Gastroesophageal sphincter (tissue), 4 donors: Measurements from ENCODE around the gene FHDC1. TPM values are rescaled to one million over a fixed set of nuclear protein-coding genes. Genes with fewer than 3 reads are reported as not detected.

Experiments used
- ATAC-seq: fragments of 150-250 bp; one replicate; pipeline ENCODE4 v1.9.1; 2016; ENCODE audit warnings: mild to moderate bottlenecking, moderate library complexity
- H3K27ac ChIP-seq, 4 donors: fragments of 200-600 bp; sonication (generic) in 3 of 4; 1 replicate in 3 of 4; 2 replicates in 1 of 4; pipeline ENCODE4 v1.5.1; 2016 to 2019
- H3K27me3 ChIP-seq: fragments of 200-600 bp; sonication (generic); one replicate; pipeline ENCODE4 v1.5.1; 2019
- H3K36me3 ChIP-seq, 2 donors: fragments of 200-600 bp; sonication (generic); one replicate each; pipeline ENCODE4 v1.5.1; 2019; ENCODE audit warnings: control low read depth in 1 of 2
- H3K4me1 ChIP-seq, 3 donors: fragments of 200-600 bp; sonication (generic); 1 replicate in 2 of 3; 2 replicates in 1 of 3; pipeline ENCODE4 v1.5.1; 2016 to 2019; ENCODE audit warnings: control low read depth in 2 of 3
- H3K4me3 ChIP-seq, 2 donors: fragments of 200-600 bp; sonication (generic); one replicate each; pipeline ENCODE4 v1.5.1; 2019; ENCODE audit warnings: mild to moderate bottlenecking in 1 of 2, moderate library complexity in 1 of 2
- H3K9me3 ChIP-seq, 3 donors: fragments of 200-600 bp; sonication (generic); one replicate each; pipeline ENCODE4 v1.5.1; 2017 to 2019; ENCODE audit warnings: control low read depth in 2 of 3
- CTCF ChIP-seq, 4 experiments: fragments of 200-600 bp in 2 of 4; fragments of 450-650 bp in 2 of 4; sonication (generic) in 1 of 4; IDR thresholded peaks; one replicate each; pipeline ENCODE4 v1.5.1; 2017 to 2019; ENCODE audit warnings: antibody characterized with exemption in 4 of 4, mild to moderate bottlenecking in 2 of 4, moderate library complexity in 2 of 4
- EP300 ChIP-seq: sonication (generic); formaldehyde crosslinking; IDR thresholded peaks from one replicate; pipeline ENCODE4 v1.6.1; 2017; ENCODE audit warnings: antibody characterized with exemption, mild to moderate bottlenecking
- POLR2A ChIP-seq, 2 donors: fragments of 450-650 bp; IDR thresholded peaks; one replicate each; pipeline ENCODE4 v1.6.1; 2017; ENCODE audit warnings: antibody characterized with exemption in 2 of 2, mild to moderate bottlenecking in 2 of 2, moderate library complexity in 1 of 2
- POLR2AphosphoS5 ChIP-seq: sonication (generic); formaldehyde crosslinking; IDR thresholded peaks from one replicate; pipeline ENCODE4 v1.6.1; 2017; ENCODE audit warnings: antibody characterized with exemption
- WGBS, 2 donors: methylation state at CpG; one replicate each; pipeline ENCODE4 v1.1.5; 2018; ENCODE audit warnings: low coverage in 1 of 2; 5-methylcytosine and 5-hydroxymethylcytosine counted together
- total RNA-seq, 4 donors: library from RNA; depleted of rRNA; stranded (reverse); fragments of >200 nt; gene quantifications; one replicate each; pipeline ENCODE4 v1.1.0, GENCODE V29; 2016

FHDC1 gene
- total RNA-seq, 4 donors from 2014 or later: 0.62 to 1.8 (median 1.3) TPM

DNA sequence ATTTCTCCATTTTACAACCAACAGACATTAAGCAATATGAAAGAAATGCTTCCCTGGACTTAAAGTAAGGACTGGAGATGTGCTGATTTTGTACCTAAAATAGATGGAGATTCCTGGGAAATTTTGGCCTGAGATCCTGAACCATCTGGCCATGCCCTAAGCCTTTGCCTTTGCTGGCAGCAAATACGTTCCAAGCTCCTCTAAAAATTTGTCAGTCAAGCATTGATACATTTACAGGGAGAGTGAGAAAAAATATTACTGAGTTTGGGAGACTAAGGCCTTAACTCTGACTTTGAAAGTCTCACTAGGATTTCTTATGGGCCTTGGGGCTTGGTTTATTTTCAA is 63.9 kb downstream of the FHDC1 start:
- no peak for ATAC-seq
- TF ChIP-seq POLR2A (IDR thresholded peaks at IDR 0.05): no peak
- TF ChIP-seq EP300: no peak
- no peak for TF ChIP-seq CTCF (IDR thresholded peaks at IDR 0.05)
- TF ChIP-seq POLR2AphosphoS5: no peak
- no peaks in the 10 kb centered on the region for H3K36me3 ChIP-seq
- H3K4me1 ChIP-seq: no peaks in the 10 kb centered on the region
- no peaks in the 10 kb centered on the region for H3K27me3 ChIP-seq
- no peak overlapping the region for H3K27ac ChIP-seq
- H3K4me3 ChIP-seq: no peak overlapping the region
- WGBS, 2 donors: 50 to 67% methylated on average over 1 of the region's 1 CpG
- no peaks in the 10 kb centered on the region for H3K9me3 ChIP-seq

DNA sequence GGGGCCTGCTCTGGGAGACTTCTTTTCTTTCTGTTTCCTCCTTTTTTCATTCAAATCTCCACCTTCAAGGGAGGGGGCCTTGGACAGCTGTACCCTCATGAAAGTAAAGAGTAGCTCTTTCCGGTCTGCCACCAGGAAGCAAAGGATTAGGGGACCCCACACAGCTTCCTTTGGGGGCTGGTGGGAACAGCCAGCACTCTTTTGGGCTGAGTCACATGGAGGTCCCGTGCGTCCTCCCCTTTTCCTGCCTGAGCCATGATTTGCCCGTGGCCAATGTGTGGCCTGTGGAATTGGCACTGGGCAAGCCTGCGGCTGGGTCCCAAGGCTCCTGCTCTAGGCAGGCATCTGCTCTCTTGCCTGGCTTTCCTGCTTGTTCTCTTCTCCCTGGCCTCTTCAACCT is 65.5 kb downstream of the FHDC1 start:
- WGBS, 2 donors: 80 to 83% methylated on average over 1 to 4 of the region's 5 CpGs
- H3K9me3 ChIP-seq: no peaks in the 10 kb centered on the region
- no peak for ATAC-seq
- H3K4me3 ChIP-seq: no peak overlapping the region
- no peaks in the 10 kb centered on the region for H3K4me1 ChIP-seq
- H3K27me3 ChIP-seq: no peaks in the 10 kb centered on the region
- no peaks in the 10 kb centered on the region for H3K36me3 ChIP-seq
- H3K27ac ChIP-seq: no peak overlapping the region
- no peak for TF ChIP-seq POLR2A (IDR thresholded peaks at IDR 0.05)
- TF ChIP-seq EP300: no peak
- TF ChIP-seq CTCF (IDR thresholded peaks at IDR 0.05): no peak
- no peak for TF ChIP-seq POLR2AphosphoS5

- WGBS, 2 donors: 0 to 40% methylated on average over 1 to 2 of the region's 2 CpGs
- Histone ChIP-seq H3K4me1 (no peaks in the 10 kb centered on the region), H3K27ac (no peak overlapping the region), H3K27me3 (no peaks in the 10 kb centered on the region), H3K4me3 (no peak overlapping the region), H3K36me3 (no peaks in the 10 kb centered on the region), H3K9me3 (no peaks in the 10 kb centered on the region)
- ATAC-seq: no peak
- no peak for TF ChIP-seq EP300
- no peak for TF ChIP-seq POLR2A (IDR thresholded peaks at IDR 0.05)
- TF ChIP-seq POLR2AphosphoS5: no peak
- no peak for TF ChIP-seq CTCF (IDR thresholded peaks at IDR 0.05)
Measured at GRCh38 chr4:153002110-153002509, 66.0 kb downstream of the FHDC1 start.

GRCh38 chr4:153004081-153004850 is 68.1 kb downstream of the FHDC1 start:
- Histone ChIP-seq H3K4me1 (no peaks in the 10 kb centered on the region), H3K27me3 (no peaks in the 10 kb centered on the region), H3K4me3 (no peak overlapping the region), H3K9me3 (no peaks in the 10 kb centered on the region), H3K36me3 (no peaks in the 10 kb centered on the region), H3K27ac (no peak overlapping the region)
- no peak for TF ChIP-seq POLR2A (IDR thresholded peaks at IDR 0.05)
- TF ChIP-seq CTCF (IDR thresholded peaks at IDR 0.05): no peak
- no peak for TF ChIP-seq POLR2AphosphoS5
- no peak for TF ChIP-seq EP300
- WGBS, 2 donors: 86% methylated on average over 1 to 2 of the region's 6 CpGs
- no peak for ATAC-seq

GRCh38 chr4:153005899-153006381 is 69.8 kb downstream of the FHDC1 start:
- no peaks in the 10 kb centered on the region for H3K36me3 ChIP-seq
- peaks cover 0 to 2% (median 0%) of the 10 kb centered on the region in 3 donors for H3K9me3 ChIP-seq
- no peaks in the 10 kb centered on the region for H3K27me3 ChIP-seq
- ATAC-seq: no peak
- H3K4me3 ChIP-seq: no peak overlapping the region
- TF ChIP-seq POLR2AphosphoS5: no peak
- TF ChIP-seq EP300: no peak
- TF ChIP-seq CTCF (IDR thresholded peaks at IDR 0.05): no peak
- no peak for TF ChIP-seq POLR2A (IDR thresholded peaks at IDR 0.05)
- 75 to 86% methylated on average over 3 to 6 of the region's 8 CpGs for WGBS, 2 donors
- H3K4me1 ChIP-seq: no peaks in the 10 kb centered on the region
- no peak overlapping the region for H3K27ac ChIP-seq
